Caco-2 (cell line): ENCODE results near the gene GPR173. TPM values are rescaled to one million over a fixed set of nuclear protein-coding genes. Genes with fewer than 3 reads are reported as not detected.

Source experiments
- BruUV-seq: library from RNA; stranded (reverse); fragments of 400-500 nt; replicated peaks from 2 replicates; lab custom pipeline; 2021; lab: Mats Ljungman, UMichigan
- CTCF ChIA-PET: fragments of 300-600 bp; sonication (Branson Sonifier 250); formaldehyde crosslinking; loops from one replicate; lab custom pipeline; 2022; ENCODE audit warnings: antibody characterized with exemption; lab: Charles Lee
- POLR2A ChIA-PET: fragments of 300-600 bp; sonication (Branson Sonifier 250); formaldehyde crosslinking; loops from one replicate; lab custom pipeline; 2022; ENCODE audit warnings: antibody characterized with exemption; lab: Charles Lee
- DNase-seq, 2 experiments: peaks; one replicate each; pipeline versions ENCODE4 v3.0.0 to v3.0.0-alpha.2; 2020 to 2022
- H3K27me3 ChIP-seq: replicated peaks from 2 replicates; pipeline ENCODE4 v1.6.0; 2011; ENCODE audit warnings: low read length; ENCODE audit not compliant: control insufficient read depth, insufficient read depth
- H3K36me3 ChIP-seq: 2 replicates; pipeline ENCODE4 v1.5.1; 2011; ENCODE audit warnings: low read length; ENCODE audit not compliant: control insufficient read depth, insufficient read depth
- H3K4me1 ChIP-seq: fragments of 250-450 bp; sonication (Bioruptor Pico); 2 replicates; pipeline ENCODE4 v1.5.1; 2020; ENCODE audit warnings: mild to moderate bottlenecking
- H3K4me3 ChIP-seq: 2 replicates; pipeline ENCODE4 v1.5.1; 2011; ENCODE audit warnings: low read depth, mild to moderate bottlenecking, control low read depth, low read length
- H3K9me3 ChIP-seq: fragments of 250-450 bp; sonication (Bioruptor Pico); 2 replicates; pipeline ENCODE4 v1.5.1; 2020; ENCODE audit warnings: mild to moderate bottlenecking, moderate library complexity
- H3K27ac Mint-ChIP-seq: one replicate; pipeline ENCODE4 v1.8.0; 2022; ENCODE audit warnings: mixed read lengths; ENCODE audit not compliant: unreplicated experiment
- H3K27me3 Mint-ChIP-seq: one replicate; pipeline ENCODE4 v1.8.0; 2022; ENCODE audit warnings: mixed read lengths; ENCODE audit not compliant: insufficient read depth, unreplicated experiment
- H3K36me3 Mint-ChIP-seq: one replicate; pipeline ENCODE4 v1.8.0; 2022; ENCODE audit warnings: mild to moderate bottlenecking, mixed read lengths; ENCODE audit not compliant: insufficient read depth, unreplicated experiment
- H3K4me1 Mint-ChIP-seq: one replicate; pipeline ENCODE4 v1.8.0; 2022; ENCODE audit warnings: low read depth, mixed read lengths; ENCODE audit not compliant: unreplicated experiment
- H3K4me3 Mint-ChIP-seq: one replicate; pipeline ENCODE4 v1.8.0; 2022; ENCODE audit warnings: mild to moderate bottlenecking, moderate library complexity, mixed read lengths; ENCODE audit not compliant: unreplicated experiment
- H3K9me3 Mint-ChIP-seq: one replicate; pipeline ENCODE4 v1.8.0; 2022; ENCODE audit warnings: mixed read lengths; ENCODE audit not compliant: unreplicated experiment
- CTCF ChIP-seq, 2 experiments: fragments of 200-600 bp in 1 of 2; IDR thresholded peaks; 1 replicate in 1 of 2; 2 replicates in 1 of 2; pipeline versions ENCODE4 v1.5.1 to v1.8.0; 2011 to 2022; ENCODE audit warnings: antibody characterized with exemption in 1 of 2, control low read depth in 1 of 2, inconsistent platforms in 1 of 2, low read depth in 1 of 2, low read length in 1 of 2, mild to moderate bottlenecking in 1 of 2, moderate library complexity in 1 of 2; ENCODE audit not compliant: insufficient read depth in 1 of 2, severe bottlenecking in 1 of 2, unreplicated experiment in 1 of 2
- intact Hi-C: fragments of 100-400 bp; cut with micrococcal nuclease; formaldehyde crosslinking; loops from one replicate; pipeline ENCODE4 v1.10.0; 2022; ENCODE audit not compliant: unreplicated experiment
- total RNA-seq: library from RNA; stranded (reverse); gene quantifications from 2 replicates; pipeline ENCODE4 v1.2.3, GENCODE V29; 2022

The GPR173 gene
- total RNA-seq, 1 experiment from 2014 or later, result 0.18 TPM

GRCh38 chrX:53049127-53049517, 533 bp downstream of the GPR173 start:
- peaks cover 1% of the 10 kb centered on the region for H3K27me3 Mint-ChIP-seq
- H3K4me1 Mint-ChIP-seq, result no peaks in the 10 kb centered on the region
- Histone ChIP-seq H3K27me3 (no peaks in the 10 kb centered on the region), H3K9me3 (no peaks in the 10 kb centered on the region), H3K4me3 (no peak overlapping the region), H3K36me3 (no peaks in the 10 kb centered on the region), H3K4me1 (no peaks in the 10 kb centered on the region)
- no peaks in the 10 kb centered on the region for H3K36me3 Mint-ChIP-seq
- no peak for DNase-seq
- POLR2A ChIA-PET, result interaction anchor here (0.5 kb wide), 1 partner anchor 33 kb away, joined by 3 read pairs; no protein-coding TSS in a partner anchor
- TF ChIP-seq CTCF (IDR thresholded peaks at IDR 0.05; ENCODE audit: insufficient read depth in 1 of 2, low read depth in 1 of 2, low read length in 1 of 2, severe bottlenecking in 1 of 2, unreplicated experiment in 1 of 2), result no peak
- no peak overlapping the region for H3K4me3 Mint-ChIP-seq
- H3K27ac Mint-ChIP-seq, result no peak overlapping the region
- H3K9me3 Mint-ChIP-seq, result no peaks in the 10 kb centered on the region
- BruUV-seq, result no TSS peak
- CTCF ChIA-PET, result no interaction called here
- intact Hi-C loops, result no loop called here

GRCh38 chrX:53050841-53051240, 2.3 kb downstream of the GPR173 start:
- Mint-ChIP-seq H3K9me3 (no peaks in the 10 kb centered on the region), H3K27me3 (no peaks in the 10 kb centered on the region), H3K27ac (no peak overlapping the region), H3K36me3 (no peaks in the 10 kb centered on the region), H3K4me1 (no peaks in the 10 kb centered on the region), H3K4me3 (no peak overlapping the region)
- H3K36me3 ChIP-seq, result no peaks in the 10 kb centered on the region
- no peaks in the 10 kb centered on the region for H3K9me3 ChIP-seq
- BruUV-seq, result no TSS peak
- no peak overlapping the region for H3K4me3 ChIP-seq
- no peak for TF ChIP-seq CTCF (IDR thresholded peaks at IDR 0.05; ENCODE audit: insufficient read depth in 1 of 2, low read depth in 1 of 2, low read length in 1 of 2, severe bottlenecking in 1 of 2, unreplicated experiment in 1 of 2)
- intact Hi-C loops, result no loop called here
- CTCF ChIA-PET, result no interaction called here
- POLR2A ChIA-PET, result no interaction called here
- no peaks in the 10 kb centered on the region for H3K4me1 ChIP-seq
- DNase-seq, result no peak
- H3K27me3 ChIP-seq, result no peaks in the 10 kb centered on the region

GRCh38 chrX:53055244-53055849, 6.8 kb downstream of the GPR173 start:
- Mint-ChIP-seq H3K4me3 (no peak overlapping the region), H3K4me1 (no peaks in the 10 kb centered on the region), H3K27me3 (no peaks in the 10 kb centered on the region), H3K9me3 (no peaks in the 10 kb centered on the region), H3K27ac (no peak overlapping the region), H3K36me3 (no peaks in the 10 kb centered on the region)
- Histone ChIP-seq H3K36me3 (no peaks in the 10 kb centered on the region), H3K4me1 (no peaks in the 10 kb centered on the region), H3K4me3 (no peak overlapping the region), H3K27me3 (no peaks in the 10 kb centered on the region), H3K9me3 (no peaks in the 10 kb centered on the region)
- ChIA-PET POLR2A (no interaction called here), CTCF (no interaction called here)
- intact Hi-C loops, result no loop called here
- TF ChIP-seq CTCF (IDR thresholded peaks at IDR 0.05; ENCODE audit: insufficient read depth in 1 of 2, low read depth in 1 of 2, low read length in 1 of 2, severe bottlenecking in 1 of 2, unreplicated experiment in 1 of 2), result no peak
- DNase-seq, result no peak
- no TSS peak for BruUV-seq
